H1 (cell line): ENCODE measurements around the gene ANKRD11. TPM values are rescaled to one million over a fixed set of nuclear protein-coding genes. Genes with fewer than 3 reads are reported as not detected.
A peak's percentile ranks its signal among the peaks of the same experiment; 100 is the strongest.

Experiments used
- CTCF ChIA-PET: fragments of 300-600 bp; sonication (Branson Sonifier 250); formaldehyde crosslinking; loops from one replicate; lab custom pipeline; 2021; ENCODE audit not compliant: partially characterized antibody; lab: Charles Lee
- POLR2A ChIA-PET: fragments of 300-600 bp; sonication (Branson Sonifier 250); formaldehyde crosslinking; loops from one replicate; lab custom pipeline; 2021; ENCODE audit warnings: inconsistent platforms; ENCODE audit not compliant: partially characterized antibody; lab: Charles Lee
- DNase-seq, 2 experiments: peaks; one replicate each; pipeline versions ENCODE4 v3.0.0 to v3.0.0-alpha.2; 2010 to 2022; ENCODE audit warnings: low spot score in 2 of 2, low read depth in 1 of 2, mixed read lengths in 1 of 2
- FAIRE-seq: peaks from 2 replicates; lab custom pipeline; 2011; peaks lifted over from hg19 to GRCh38; lab: Jason Lieb, UNC
- H2AFZ ChIP-seq: 2 replicates; pipeline ENCODE4 v1.8.1; 2012; ENCODE audit warnings: low read length, inconsistent platforms
- H2AK5ac ChIP-seq: 2 replicates; pipeline ENCODE4 v1.6.1; 2013; ENCODE audit warnings: low read depth, low read length
- H2BK120ac ChIP-seq: replicated peaks from 2 replicates; pipeline ENCODE3; 2013; ENCODE audit warnings: low read depth, low read length, inconsistent platforms
- H2BK12ac ChIP-seq: 2 replicates; pipeline ENCODE4 v1.6.1; 2013; ENCODE audit warnings: low read depth, low read length
- H2BK15ac ChIP-seq: 2 replicates; pipeline ENCODE4 v1.6.1; 2013; ENCODE audit warnings: low read length
- H2BK20ac ChIP-seq: 2 replicates; pipeline ENCODE4 v1.6.1; 2013; ENCODE audit warnings: low read length
- H2BK5ac ChIP-seq: 2 replicates; pipeline ENCODE4 v1.6.1; 2013; ENCODE audit warnings: low read depth, low read length
- H3K14ac ChIP-seq: 2 replicates; pipeline ENCODE4 v1.6.1; 2013; ENCODE audit warnings: inconsistent platforms; ENCODE audit not compliant: insufficient read length
- H3K18ac ChIP-seq: 2 replicates; pipeline ENCODE4 v1.6.1; 2013; ENCODE audit warnings: low read length; ENCODE audit errors: extremely low read depth
- H3K23ac ChIP-seq: 2 replicates; pipeline ENCODE4 v1.6.1; 2013; ENCODE audit warnings: inconsistent platforms; ENCODE audit not compliant: insufficient read length
- H3K23me2 ChIP-seq: 2 replicates; pipeline ENCODE4 v1.6.1; 2013; ENCODE audit warnings: low read depth, low read length
- H3K27ac ChIP-seq: 2 replicates; pipeline ENCODE4 v1.6.1; 2011; ENCODE audit warnings: low read depth, low read length, inconsistent platforms
- H3K27me3 ChIP-seq, 4 experiments: replicated peaks in 1 of 4; 1 replicate in 1 of 4; 2 replicates in 3 of 4; pipeline versions ENCODE4 v1.6.1 to v1.8.1; 2011 to 2013; ENCODE audit warnings: low read length in 3 of 4, mild to moderate bottlenecking in 3 of 4, inconsistent platforms in 2 of 4, mixed read lengths in 2 of 4, moderate library complexity in 1 of 4; ENCODE audit not compliant: control insufficient read depth in 3 of 4, insufficient read depth in 3 of 4; ENCODE audit errors: extremely low read depth in 1 of 4
- H3K36me3 ChIP-seq, 4 experiments: 2 replicates each; pipeline versions ENCODE4 v1.6.1 to v1.8.1; 2011 to 2013; ENCODE audit warnings: mild to moderate bottlenecking in 4 of 4, low read length in 3 of 4, moderate library complexity in 2 of 4, control low read depth in 1 of 4, inconsistent platforms in 1 of 4; ENCODE audit not compliant: insufficient read depth in 4 of 4, control insufficient read depth in 2 of 4
- H3K4ac ChIP-seq: replicated peaks from 2 replicates; pipeline ENCODE3; 2013; ENCODE audit warnings: low read length, low read depth, mixed read lengths, inconsistent platforms; ENCODE audit not compliant: insufficient read length
- H3K4me1 ChIP-seq, 4 experiments: replicated peaks in 1 of 4; 1 replicate in 1 of 4; 2 replicates in 3 of 4; pipeline versions ENCODE4 v1.6.1 to v1.8.1; 2011 to 2013; ENCODE audit warnings: low read length in 3 of 4, inconsistent platforms in 2 of 4, mixed read lengths in 1 of 4; ENCODE audit not compliant: insufficient read depth in 4 of 4, control insufficient read depth in 3 of 4
- H3K4me2 ChIP-seq, 2 experiments: 2 replicates each; pipeline versions ENCODE4 v1.6.1 to v1.8.1; 2011 to 2013; ENCODE audit warnings: low read depth in 2 of 2, low read length in 2 of 2, control low read depth in 1 of 2, inconsistent platforms in 1 of 2, mild to moderate bottlenecking in 1 of 2; ENCODE audit not compliant: insufficient read depth in 1 of 2
- H3K4me3 ChIP-seq, 4 experiments: fragments of 200-600, 300-600 bp in 1 of 4; sonication (generic), shearing (Covaris generic), sonication (Bioruptor Twin) in 1 of 4; 2 replicates each; pipeline versions ENCODE4 v1.5.1 to v1.8.1; 2011 to 2016; ENCODE audit warnings: low read length in 4 of 4, low read depth in 3 of 4, control low read depth in 2 of 4, inconsistent platforms in 2 of 4, mild to moderate bottlenecking in 2 of 4, mixed read lengths in 1 of 4, moderate library complexity in 1 of 4; ENCODE audit not compliant: insufficient read depth in 2 of 4; ENCODE audit errors: extremely low read depth in 1 of 4
- H3K56ac ChIP-seq: replicated peaks from 2 replicates; pipeline ENCODE3; 2013; ENCODE audit warnings: low read depth, mild to moderate bottlenecking, mixed read lengths, low read length, inconsistent platforms; ENCODE audit not compliant: insufficient read length
- H3K79me1 ChIP-seq: 2 replicates; pipeline ENCODE4 v1.6.1; 2013; ENCODE audit warnings: low read depth, low read length, control low read depth
- H3K79me2 ChIP-seq, 2 experiments: 2 replicates each; pipeline versions ENCODE4 v1.6.1 to v1.8.1; 2012 to 2013; ENCODE audit warnings: low read length in 2 of 2, mild to moderate bottlenecking in 2 of 2, inconsistent platforms in 1 of 2; ENCODE audit not compliant: insufficient read depth in 2 of 2, control insufficient read depth in 1 of 2
- H3K9ac ChIP-seq, 4 experiments: replicated peaks in 1 of 4; 1 replicate in 1 of 4; 2 replicates in 3 of 4; pipeline versions ENCODE4 v1.6.1 to v1.8.1; 2011 to 2013; ENCODE audit warnings: low read depth in 3 of 4, low read length in 3 of 4, control low read depth in 2 of 4, mild to moderate bottlenecking in 2 of 4, moderate library complexity in 2 of 4, inconsistent platforms in 1 of 4; ENCODE audit errors: extremely low read depth in 1 of 4
- H3K9me3 ChIP-seq, 2 experiments: 2 replicates each; pipeline versions ENCODE4 v1.6.1 to v1.8.1; 2012 to 2013; ENCODE audit warnings: mild to moderate bottlenecking in 2 of 2, moderate library complexity in 2 of 2, control low read depth in 1 of 2, inconsistent platforms in 1 of 2, low read depth in 1 of 2, low read length in 1 of 2, mixed read lengths in 1 of 2; ENCODE audit not compliant: insufficient read depth in 2 of 2
- H4K20me1 ChIP-seq, 2 experiments: replicated peaks in 1 of 2; 2 replicates each; pipeline versions ENCODE3 to v1.8.1; 2011 to 2013; ENCODE audit warnings: inconsistent platforms in 2 of 2, low read length in 2 of 2, mild to moderate bottlenecking in 1 of 2; ENCODE audit not compliant: insufficient read depth in 2 of 2, control insufficient read depth in 1 of 2
- H4K5ac ChIP-seq: 2 replicates; pipeline ENCODE4 v1.6.1; 2013; ENCODE audit warnings: low read length, low read depth, mixed read lengths, inconsistent platforms; ENCODE audit not compliant: insufficient read length
- H4K8ac ChIP-seq: 2 replicates; pipeline ENCODE4 v1.8.0; 2013; ENCODE audit warnings: mild to moderate bottlenecking, moderate library complexity, low read length, inconsistent platforms; ENCODE audit not compliant: insufficient read depth; ENCODE audit errors: extremely low read depth
- H4K91ac ChIP-seq: replicated peaks from 2 replicates; pipeline ENCODE3; 2013; ENCODE audit warnings: low read length, mixed read lengths, inconsistent platforms; ENCODE audit not compliant: insufficient read length
- CBX5 ChIP-seq: fragments of 300-800, 300-1000 bp; sonication (generic); IDR thresholded peaks from 2 replicates; pipeline ENCODE4 v1.7.1; 2016; ENCODE audit warnings: antibody characterized with exemption, low read length, low read depth
- CTCF ChIP-seq, 3 experiments: IDR thresholded peaks; 1 replicate in 2 of 3; 2 replicates in 1 of 3; pipeline versions ENCODE4 v1.5.1 to v1.6.1; 2011; ENCODE audit warnings: low read length in 3 of 3, mild to moderate bottlenecking in 3 of 3, inconsistent platforms in 2 of 3, low read depth in 1 of 3, moderate library complexity in 1 of 3; ENCODE audit not compliant: insufficient read depth in 1 of 3; ENCODE audit errors: control extremely low read depth in 1 of 3
- E2F6 ChIP-seq: IDR thresholded peaks from 2 replicates; pipeline ENCODE4 v1.6.1; 2012; ENCODE audit warnings: inconsistent platforms
- GABPA ChIP-seq: IDR thresholded peaks from 2 replicates; pipeline ENCODE4 v1.6.1; 2011; ENCODE audit warnings: mild to moderate bottlenecking, low read length, moderate library complexity, borderline replicate concordance; ENCODE audit not compliant: insufficient read depth
- JUND ChIP-seq: IDR thresholded peaks from 2 replicates; pipeline ENCODE4 v1.6.1; 2011; ENCODE audit warnings: mild to moderate bottlenecking, improper control_type of control experiment, low read length
- KDM4A ChIP-seq: IDR thresholded peaks from one replicate; pipeline ENCODE4 v1.7.1; 2012; ENCODE audit warnings: low read depth, mild to moderate bottlenecking, moderate library complexity, low read length, inconsistent platforms; ENCODE audit not compliant: severe bottlenecking
- RAD21 ChIP-seq, 2 experiments: IDR thresholded peaks in 1 of 2; conservative IDR thresholded peaks in 1 of 2; 2 replicates each; pipeline ENCODE4 v1.6.1; 2011; ENCODE audit warnings: low read depth in 2 of 2, low read length in 2 of 2, improper control_type of control experiment in 1 of 2, inconsistent platforms in 1 of 2, mild to moderate bottlenecking in 1 of 2, moderate library complexity in 1 of 2
- SP4 ChIP-seq: IDR thresholded peaks from 2 replicates; pipeline ENCODE4 v1.6.1; 2012; ENCODE audit warnings: low read length, inconsistent platforms
- WGBS, 2 experiments: shearing (Covaris generic) in 1 of 2; methylation state at CpG; one replicate each; pipeline versions ENCODE4 v1.1.6 to v1.1.7; 2013 to 2015; ENCODE audit warnings: low lambda C conversion rate in 2 of 2, mixed read lengths in 2 of 2, inconsistent platforms in 1 of 2, low coverage in 1 of 2, missing lambda C conversion rate in 1 of 2; ENCODE audit not compliant: insufficient replicate concordance in 2 of 2, insufficient coverage in 1 of 2, insufficient read length in 1 of 2; ENCODE audit errors: extremely low coverage in 1 of 2, missing lambda C conversion rate in 1 of 2; 5-methylcytosine and 5-hydroxymethylcytosine counted together
- polyA plus RNA-seq, 7 experiments: library from polyadenylated mRNA; depleted of rRNA in 3 of 7; stranded (reverse) in 5 of 7; unstranded in 2 of 7; fragments of >200 nt in 5 of 7; fragments of 200-250 nt in 2 of 7; gene quantifications; 1 replicate in 5 of 7; 2 replicates in 1 of 7; 4 replicates in 1 of 7; pipeline versions ENCODE4 v1.2.1 to v1.2.3, GENCODE V29; 2011 to 2013; ENCODE audit warnings: missing spikeins in 2 of 7, mixed read lengths in 2 of 7
- total RNA-seq: library from RNA; stranded (reverse); fragmentation: NEBNext Ultra II Directional; extraction: Animal tissue kit (Norgen Biotek cat#: 25700); gene quantifications from 2 replicates; pipeline ENCODE4 v1.2.1, GENCODE V29; 2021

Gene ANKRD11
- total and polyA plus RNA-seq, 2 of the 8 experiments (the other 6 are each of a cell fraction or from before 2014, with no cell fraction given) = 46.5 to 142 TPM

GRCh38 chr16:89357055-89357816, 133.1 kb downstream of the ANKRD11 start:
- H3K14ac ChIP-seq = no peak overlapping the region
- H3K79me2 ChIP-seq = peaks cover 17 to 98% of the 10 kb centered on the region in 2 experiments
- H4K91ac ChIP-seq = no peak overlapping the region
- no peak overlapping the region for H3K4ac ChIP-seq
- H3K23me2 ChIP-seq = no peaks in the 10 kb centered on the region
- H3K27me3 ChIP-seq = no peaks in the 10 kb centered on the region
- H2BK120ac ChIP-seq = no peak overlapping the region
- no peak overlapping the region for H4K5ac ChIP-seq
- no peak overlapping the region for H3K4me2 ChIP-seq
- ChIA-PET POLR2A (interaction anchor here (0.6 to 1.4 kb wide), 5 partner anchors 11 to 134 kb away, joined by 3 to 5 read pairs (median 3); no protein-coding TSS in a partner anchor), CTCF (interaction anchor here (0.6 to 2.9 kb wide), 20 partner anchors 9 to 200 kb away, joined by 3 to 20 read pairs (median 4); no protein-coding TSS in a partner anchor)
- H2BK5ac ChIP-seq = no peak overlapping the region
- no peak overlapping the region for H2BK12ac ChIP-seq
- WGBS, 2 experiments = 82% methylated on average over 17 of the region's 17 CpGs; no CpG with 5 or more reads in 1 of the 2 experiments
- H3K4me3 ChIP-seq = no peak overlapping the region
- H4K20me1 ChIP-seq = peaks cover 48 to 55% of the 10 kb centered on the region in 2 experiments
- H3K36me3 ChIP-seq = no peaks in the 10 kb centered on the region; a peak in 1 of 8 replicates
- H3K27ac ChIP-seq = no peak overlapping the region
- no peak overlapping the region for H2BK20ac ChIP-seq
- no peak overlapping the region for H3K9ac ChIP-seq
- DNase-seq (no peak), FAIRE-seq (peak; percentile 32)
- H3K4me1 ChIP-seq = peaks cover 11 to 28% (median 16%) of the 10 kb centered on the region in 4 experiments
- no peak overlapping the region for H4K8ac ChIP-seq
- H3K56ac ChIP-seq = no peak overlapping the region
- H3K79me1 ChIP-seq = peaks cover 23% of the 10 kb centered on the region
- no peak overlapping the region for H2AFZ ChIP-seq
- H2BK15ac ChIP-seq = no peak overlapping the region
- no peak overlapping the region for H3K23ac ChIP-seq
- no peak overlapping the region for H3K18ac ChIP-seq
- H2AK5ac ChIP-seq = no peak overlapping the region
- H3K9me3 ChIP-seq = no peaks in the 10 kb centered on the region
- TF ChIP-seq SP4 (no peak), RAD21 (IDR thresholded peaks at IDR 0.05 in 1 of 2, conservative IDR thresholded peaks at IDR 0.05 in 1 of 2; ENCODE audit: low read depth in 2 of 2, low read length in 2 of 2) (peak; percentile 44 to 56), E2F6 (no peak), JUND (no peak), KDM4A (no peak), GABPA (no peak), CTCF (IDR thresholded peaks at IDR 0.05; ENCODE audit: control extremely low read depth in 1 of 3, insufficient read depth in 1 of 3, low read depth in 1 of 3, low read length in 3 of 3) (peak; percentile 7 to 55 (median 48); a peak in 2 of 4 replicates), CBX5 (no peak)
